Uterus (tissue), 4 donors: ENCODE results near the gene LEFTY1. TPM values are rescaled to one million over a fixed set of nuclear protein-coding genes. Genes with fewer than 3 reads are reported as not detected.

Source experiments
- DNase-seq, 2 donors: peaks; one replicate each; pipeline ENCODE4 v3.0.0-alpha.2; 2019 to 2020
- H3K27ac ChIP-seq, 2 donors: fragments of 200-600 bp; sonication (generic); 1 replicate in 1 of 2; 2 replicates in 1 of 2; pipeline ENCODE4 v1.5.1; 2016 to 2018
- H3K27me3 ChIP-seq, 2 donors: fragments of 200-600 bp; sonication (generic); one replicate each; pipeline ENCODE4 v1.5.1; 2018 to 2019; ENCODE audit warnings: control low read depth in 1 of 2
- H3K36me3 ChIP-seq, 2 donors: fragments of 200-600 bp; sonication (generic); one replicate each; pipeline ENCODE4 v1.5.1; 2019; ENCODE audit warnings: control low read depth in 1 of 2
- H3K4me1 ChIP-seq, 2 donors: fragments of 200-600 bp; sonication (generic); one replicate each; pipeline ENCODE4 v1.5.1; 2018 to 2019; ENCODE audit warnings: control low read depth in 1 of 2
- H3K4me3 ChIP-seq, 2 donors: fragments of 200-600 bp; sonication (generic); 1 replicate in 1 of 2; 2 replicates in 1 of 2; pipeline ENCODE4 v1.5.1; 2018 to 2019; ENCODE audit warnings: mild to moderate bottlenecking in 1 of 2
- H3K9me3 ChIP-seq, 2 donors: fragments of 200-600 bp; sonication (generic); one replicate each; pipeline ENCODE4 v1.5.1; 2019; ENCODE audit warnings: control low read depth in 1 of 2
- CTCF ChIP-seq, 4 experiments: fragments of 200-600 bp in 2 of 4; fragments of 450-650 bp in 2 of 4; sonication (generic) in 2 of 4; IDR thresholded peaks; one replicate each; pipeline ENCODE4 v1.5.1; 2016 to 2019; ENCODE audit warnings: antibody characterized with exemption in 4 of 4, mild to moderate bottlenecking in 2 of 4, moderate library complexity in 1 of 4
- POLR2A ChIP-seq, 2 donors: fragments of 450-650 bp; IDR thresholded peaks; one replicate each; pipeline ENCODE4 v1.6.1; 2016; ENCODE audit warnings: antibody characterized with exemption in 2 of 2, mild to moderate bottlenecking in 1 of 2, moderate library complexity in 1 of 2
- intact Hi-C: fragments of 100-400 bp; cut with DNase I; formaldehyde crosslinking; loops from one replicate; pipeline ENCODE4 v1.15.1; 2023; ENCODE audit warnings: low total_unique reads
- total RNA-seq, 4 donors: library from RNA; depleted of rRNA in 3 of 4; stranded (reverse); fragments of >200 nt in 3 of 4; gene quantifications; one replicate each; pipeline versions ENCODE4 v1.1.0 to v1.2.4, GENCODE V29; 2014 to 2023
- donor health status: DM: yes; HTN: yes; CAD: no.

Gene LEFTY1
- total RNA-seq, 4 donors from 2014 or later: 1.1 to 3.5 TPM; not detected in 2

- peaks cover 0 to 28% of the 10 kb centered on the region in 2 donors for H3K4me1 ChIP-seq
- DNase-seq: no peak
- H3K36me3 ChIP-seq: no peaks in the 10 kb centered on the region
- H3K4me3 ChIP-seq: no peak overlapping the region
- no peaks in the 10 kb centered on the region for H3K27me3 ChIP-seq
- intact Hi-C loops: no loop called here
- TF ChIP-seq POLR2A (IDR thresholded peaks at IDR 0.05): no peak
- H3K27ac ChIP-seq: peak overlapping the region; percentile 14 to 56
- H3K9me3 ChIP-seq: no peaks in the 10 kb centered on the region
Measured at GRCh38 chr1:225876900-225877510, 11.9 kb downstream of the LEFTY1 start.

- H3K9me3 ChIP-seq: no peaks in the 10 kb centered on the region
- no peaks in the 10 kb centered on the region for H3K27me3 ChIP-seq
- intact Hi-C loops: no loop called here
- TF ChIP-seq POLR2A (IDR thresholded peaks at IDR 0.05) (no peak), CTCF (IDR thresholded peaks at IDR 0.05) (no peak)
- peaks cover 0 to 24% of the 10 kb centered on the region in 2 donors for H3K4me1 ChIP-seq
- H3K4me3 ChIP-seq: no peak overlapping the region
- H3K36me3 ChIP-seq: no peaks in the 10 kb centered on the region
- no peak overlapping the region for H3K27ac ChIP-seq
- DNase-seq: no peak
Measured at GRCh38 chr1:225875044-225875815, 13.7 kb downstream of the LEFTY1 start.

- no peak overlapping the region for H3K27ac ChIP-seq
- TF ChIP-seq POLR2A (IDR thresholded peaks at IDR 0.05) (no peak), CTCF (IDR thresholded peaks at IDR 0.05) (no peak)
- no peak for DNase-seq
- H3K4me3 ChIP-seq: no peak overlapping the region
- H3K4me1 ChIP-seq: peaks cover 0 to 16% of the 10 kb centered on the region in 2 donors
- intact Hi-C loops: no loop called here
- H3K9me3 ChIP-seq: no peaks in the 10 kb centered on the region
- no peaks in the 10 kb centered on the region for H3K36me3 ChIP-seq
- H3K27me3 ChIP-seq: no peaks in the 10 kb centered on the region
Measured at GRCh38 chr1:225874431-225874830, 14.5 kb downstream of the LEFTY1 start.

GRCh38 chr1:225873281-225873850, 15.6 kb downstream of the LEFTY1 start:
- Histone ChIP-seq H3K4me3 (no peak overlapping the region), H3K27me3 (no peaks in the 10 kb centered on the region), H3K36me3 (no peaks in the 10 kb centered on the region), H3K4me1 (peaks cover 0 to 10% of the 10 kb centered on the region in 2 donors), H3K27ac (no peak overlapping the region), H3K9me3 (no peaks in the 10 kb centered on the region)
- no peak for TF ChIP-seq CTCF (IDR thresholded peaks at IDR 0.05)
- no peak for TF ChIP-seq POLR2A (IDR thresholded peaks at IDR 0.05)
- intact Hi-C loops: no loop called here
- DNase-seq: no peak

GRCh38 chr1:225872075-225872430, 16.9 kb downstream of the LEFTY1 start:
- Histone ChIP-seq H3K4me3 (no peak overlapping the region), H3K36me3 (no peaks in the 10 kb centered on the region), H3K4me1 (no peaks in the 10 kb centered on the region), H3K9me3 (no peaks in the 10 kb centered on the region), H3K27ac (no peak overlapping the region), H3K27me3 (no peaks in the 10 kb centered on the region)
- no peak for DNase-seq
- TF ChIP-seq CTCF (IDR thresholded peaks at IDR 0.05): no peak
- no peak for TF ChIP-seq POLR2A (IDR thresholded peaks at IDR 0.05)
- intact Hi-C loops: no loop called here
